Activated CD4-positive, alpha-beta T cell treated with anti-CD3 and anti-CD28 coated beads, Interleukin-2, Interleukin-6, amounts not matched to agents 100 ng/mL and 50 ng/mL, durations not matched to agents 16 hours and 8 hours (primary cell): ENCODE data around the gene ATP2B3.

ENCODE experiments used
- DNase-seq: peaks from one replicate; pipeline ENCODE4 v3.0.0-alpha.2; 2020

ATP2B3 gene

DNA sequence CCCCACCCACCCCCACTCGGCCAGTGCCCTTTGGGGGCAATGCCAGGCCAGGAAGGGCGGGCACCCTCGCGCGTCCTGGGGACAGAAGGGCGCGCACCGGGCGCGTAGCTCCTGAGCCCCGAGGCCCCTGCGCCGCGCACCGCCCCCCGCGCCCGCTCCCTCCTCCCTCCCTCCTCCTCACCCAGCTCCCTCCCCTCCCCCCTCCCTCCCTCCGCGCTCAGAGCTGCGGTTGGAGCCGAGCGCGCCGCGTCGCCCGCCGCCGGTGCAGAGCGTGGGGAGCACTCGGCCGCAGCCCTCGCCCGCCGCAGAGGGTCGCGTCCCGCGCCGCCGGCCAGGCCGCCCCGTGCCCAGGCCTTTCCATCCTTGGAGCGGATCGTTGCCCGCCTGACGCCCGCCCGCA lies at the start of gene ATP2B3:
Gene ATP2B3, plus strand, starts transcription at position 220 of the 400 bp plus-strand sequence. CDS start 18,606 bp downstream, outside the sequence.
- DNase-seq, result no peak

DNA sequence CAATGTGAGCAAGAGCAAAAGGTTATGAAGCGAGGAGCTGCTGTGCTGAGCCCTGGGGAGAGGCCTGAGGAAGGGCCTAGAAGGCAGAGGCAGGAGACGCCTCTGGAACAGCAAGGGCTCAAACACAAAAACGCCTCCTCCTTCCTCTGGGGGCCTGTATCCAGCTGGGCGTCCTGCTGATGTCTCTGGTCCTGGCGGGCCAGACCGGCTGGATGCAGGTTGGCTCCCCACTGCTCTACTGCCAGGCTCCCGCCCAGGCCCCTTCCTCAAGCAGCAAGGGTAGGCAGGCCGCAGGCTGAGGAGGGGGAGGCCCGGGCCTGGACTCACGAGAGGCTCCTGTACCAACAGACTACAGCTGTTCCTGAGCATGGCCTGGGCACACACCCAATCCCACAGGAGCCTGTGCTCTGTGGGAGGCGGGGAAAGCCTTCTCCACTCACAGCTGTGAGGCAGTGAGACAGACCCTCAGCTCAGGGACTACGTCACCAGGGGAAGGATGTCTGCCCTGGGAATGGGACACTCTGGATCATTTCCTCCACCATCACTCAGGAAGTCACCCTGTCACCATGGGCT lies 49.3 kb upstream of the ATP2B3 start:
- DNase-seq, result no peak

DNA sequence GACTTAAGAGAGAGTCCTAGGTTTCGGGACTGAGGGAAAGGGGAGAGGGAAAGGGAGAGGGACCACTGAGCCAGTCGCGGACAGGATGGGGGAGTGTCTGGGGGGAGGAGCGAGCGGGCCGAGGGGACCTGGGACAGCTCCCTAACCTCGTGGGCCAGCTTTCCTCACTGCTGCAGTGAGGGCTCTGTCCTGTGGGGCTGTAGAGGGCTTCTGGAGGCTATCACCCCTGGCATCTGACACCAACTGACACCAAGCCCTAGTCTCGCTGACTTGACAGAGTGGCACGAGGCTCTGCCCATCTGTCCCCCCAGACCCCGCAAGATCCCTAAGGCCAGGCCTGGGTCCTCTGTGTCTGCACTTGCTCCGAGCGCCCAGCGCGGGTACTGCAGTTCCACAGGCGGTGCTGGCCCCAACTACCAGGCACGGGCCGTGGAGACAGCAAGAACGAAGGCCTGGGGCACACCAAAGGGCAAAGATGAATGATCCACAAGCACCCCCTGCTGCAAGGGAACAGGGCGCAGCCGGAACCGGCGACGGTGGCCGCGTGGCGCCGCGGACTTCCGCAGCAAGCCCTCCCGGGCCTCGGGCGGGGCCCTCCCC lies 47.5 kb upstream of the ATP2B3 start:
- DNase-seq, result peak; percentile 34

DNA sequence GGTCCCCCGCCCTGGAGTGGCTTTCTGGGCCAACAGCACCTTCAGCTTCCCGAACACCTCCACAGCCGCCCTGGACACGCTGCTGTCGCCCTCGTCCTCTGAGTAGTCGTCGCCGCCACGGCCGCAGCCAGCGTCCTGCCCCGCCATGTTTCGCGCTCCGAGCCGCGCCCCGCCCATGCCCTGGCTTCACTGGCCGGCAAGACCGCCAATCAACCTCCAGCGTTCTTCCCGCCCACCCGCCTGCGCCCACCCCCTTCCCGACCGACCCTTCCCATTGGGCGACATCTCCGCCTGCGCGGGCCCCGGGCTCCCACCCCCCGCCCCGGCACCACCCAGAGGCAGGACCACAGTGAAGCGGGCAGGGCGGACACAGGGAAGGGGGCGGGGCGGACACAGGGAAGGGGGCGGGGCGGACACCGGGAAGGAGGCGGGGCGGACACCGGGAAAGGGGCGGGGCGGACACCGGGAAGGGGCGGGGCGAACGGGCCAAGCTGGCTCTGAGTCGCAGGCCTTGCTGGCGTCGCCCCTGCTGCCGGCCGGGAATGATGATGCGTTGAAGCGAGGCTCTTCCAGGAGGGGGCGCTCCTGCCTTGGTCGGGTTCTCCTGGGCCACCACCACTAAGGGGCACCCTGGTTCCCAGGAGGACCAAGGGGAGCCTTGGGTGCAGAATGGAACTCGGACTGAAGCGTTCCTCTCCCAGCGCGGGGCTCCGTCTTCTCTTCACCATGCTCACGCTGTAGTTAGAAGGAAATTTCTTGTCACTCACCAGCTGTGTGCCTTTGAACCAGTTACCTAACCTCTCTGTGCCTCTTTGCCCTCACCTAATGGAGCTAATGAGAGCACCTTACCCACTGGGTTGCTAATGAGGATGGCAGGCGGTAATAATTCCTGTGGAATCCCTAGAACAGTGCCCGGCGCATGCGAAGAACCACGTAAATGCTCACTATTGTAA lies 46.8 kb upstream of the ATP2B3 start, which contains the start of gene HAUS7:
Gene HAUS7, minus strand, starts transcription at position 166 of the 953 bp plus-strand sequence. Its CDS starts 19 bp downstream, at position 147.
- peak; percentile 90 for DNase-seq

DNA sequence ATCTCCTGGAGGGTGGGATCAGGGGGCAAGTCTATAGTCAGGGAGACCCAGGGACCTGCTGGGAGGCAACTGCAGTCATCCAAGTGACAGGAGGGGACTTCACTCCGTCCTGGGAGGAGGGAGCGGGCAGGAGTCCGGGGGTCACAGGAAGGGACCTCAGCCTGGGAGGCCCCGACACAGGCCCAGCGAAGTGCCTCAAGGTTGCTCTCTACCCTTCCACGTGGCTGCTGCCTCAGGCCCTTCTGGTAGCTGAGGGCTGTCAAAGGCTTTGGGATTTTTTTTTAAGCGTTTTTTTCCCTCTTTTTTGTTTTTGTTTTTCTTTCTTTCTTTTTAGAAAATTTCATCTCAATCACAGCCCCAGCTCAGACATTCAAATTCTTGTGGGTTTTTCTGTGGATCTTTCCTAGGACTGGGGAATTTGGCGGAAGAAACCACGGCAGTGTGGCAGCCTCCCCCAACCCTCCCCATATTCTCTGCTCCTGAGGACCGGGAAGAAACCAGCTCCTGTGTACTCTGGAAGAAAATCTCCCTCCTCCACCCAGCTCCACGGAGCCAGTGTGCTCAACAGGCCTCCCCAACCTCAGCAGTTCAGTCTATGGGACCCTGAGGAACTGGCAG lies 45.7 kb upstream of the ATP2B3 start:
- DNase-seq, result no peak

DNA sequence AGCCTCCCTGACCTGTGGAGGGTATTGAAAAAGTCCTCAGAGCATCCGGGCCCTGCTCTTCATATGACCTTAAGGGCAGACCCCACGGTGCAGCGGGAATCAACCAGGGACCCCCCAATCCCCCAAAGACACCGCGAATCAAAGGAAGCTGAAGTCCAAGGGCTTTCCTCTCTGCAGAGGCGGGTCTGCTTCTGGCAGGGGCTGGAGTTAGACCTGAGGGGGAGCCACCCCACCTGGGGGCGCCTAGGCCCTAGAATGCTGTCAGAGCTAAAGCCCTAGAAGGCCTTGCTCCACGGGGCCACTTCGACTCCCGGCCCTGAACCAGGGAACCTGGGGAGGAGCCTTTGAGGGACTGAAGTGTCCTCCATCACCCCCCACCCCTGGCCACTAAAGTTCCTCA lies 44.3 kb upstream of the ATP2B3 start:
- DNase-seq, result no peak

DNA sequence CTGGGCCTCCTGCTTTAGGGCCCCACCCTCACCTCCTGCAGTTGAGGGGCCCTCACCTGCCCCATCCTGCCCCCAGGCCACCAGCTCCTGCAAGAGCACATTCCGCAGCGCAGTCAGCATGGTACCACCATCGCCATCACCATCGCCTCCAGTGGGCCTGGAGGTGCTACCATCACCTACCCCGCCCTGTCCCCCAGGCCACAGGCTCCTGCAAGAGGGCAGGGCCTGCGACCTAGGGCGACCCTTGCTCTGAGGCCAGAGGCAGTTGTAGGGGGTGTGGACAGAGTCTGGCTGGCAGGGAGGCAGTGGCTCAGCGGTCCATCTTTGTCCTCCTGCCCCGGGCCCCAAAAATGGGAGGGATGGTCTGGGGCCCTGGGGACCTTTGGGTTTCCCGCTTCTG lies 43.2 kb upstream of the ATP2B3 start:
- DNase-seq, result no peak

DNA sequence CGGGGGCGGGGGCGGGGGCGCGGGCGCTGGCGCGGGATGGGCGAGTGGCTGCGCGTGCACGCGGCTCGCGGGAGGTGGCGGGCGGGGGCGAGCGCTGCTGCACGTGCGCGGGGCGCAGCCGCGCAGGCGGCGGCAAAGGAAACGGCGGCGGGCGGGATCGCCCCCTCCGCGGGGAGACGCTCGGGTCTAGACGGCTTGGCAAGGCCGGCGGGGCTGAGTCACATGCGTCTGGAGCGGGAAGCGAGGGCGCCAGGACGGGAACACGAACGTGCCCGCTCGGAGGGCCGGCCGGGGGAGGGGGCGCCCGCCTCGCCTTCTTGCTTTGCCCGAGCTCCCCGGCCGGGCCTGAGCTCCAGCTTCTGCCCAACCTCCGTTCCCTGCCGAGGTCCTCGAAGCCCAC lies 42.7 kb upstream of the ATP2B3 start:
- DNase-seq, result peak; percentile 23

DNA sequence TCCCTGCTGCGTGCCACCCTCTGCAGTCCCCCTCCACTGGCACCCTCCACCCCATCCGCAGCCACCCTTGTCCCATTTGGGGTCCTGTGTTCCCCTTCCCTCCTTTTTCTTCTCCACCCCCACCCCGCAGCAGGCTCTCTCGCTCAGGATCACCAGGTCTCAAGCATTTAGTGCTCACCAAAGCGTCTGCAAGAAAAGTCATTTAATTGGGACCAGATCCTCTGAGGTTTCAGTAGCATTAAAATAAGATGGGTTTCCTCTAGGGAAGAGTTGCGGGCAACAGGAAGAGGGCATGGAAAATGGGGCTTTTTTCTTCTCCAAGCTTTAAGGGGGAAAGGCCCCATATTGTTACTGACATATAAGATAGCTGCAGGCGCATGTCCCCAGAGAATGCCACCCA lies 42.2 kb upstream of the ATP2B3 start:
- DNase-seq, result no peak

DNA sequence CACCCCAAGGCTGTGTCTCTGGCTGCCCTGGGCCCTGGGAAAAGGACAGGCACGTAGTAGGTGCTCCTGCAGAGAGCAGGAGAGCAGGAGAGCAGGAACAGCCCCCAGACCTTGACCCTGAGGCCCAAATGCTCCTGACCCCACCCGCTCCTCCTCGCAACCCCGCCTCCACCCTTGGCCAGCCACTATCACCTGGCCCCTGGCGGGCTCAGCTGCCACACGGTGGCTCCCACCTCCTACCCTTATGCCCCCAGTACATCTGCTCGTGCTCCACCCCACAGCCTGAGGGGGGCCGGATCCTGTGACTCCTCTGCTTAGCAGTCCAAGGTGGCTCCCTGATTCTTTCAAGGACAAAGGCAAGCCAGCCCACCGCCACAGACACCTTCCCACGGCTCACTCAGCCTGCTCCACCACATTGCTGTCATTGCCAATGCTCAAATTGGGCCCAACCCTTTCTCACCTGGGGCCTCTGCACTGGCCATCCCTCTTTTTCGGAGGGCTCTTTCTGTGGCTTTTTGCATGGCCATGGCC lies 41.6 kb upstream of the ATP2B3 start:
- DNase-seq, result no peak

DNA sequence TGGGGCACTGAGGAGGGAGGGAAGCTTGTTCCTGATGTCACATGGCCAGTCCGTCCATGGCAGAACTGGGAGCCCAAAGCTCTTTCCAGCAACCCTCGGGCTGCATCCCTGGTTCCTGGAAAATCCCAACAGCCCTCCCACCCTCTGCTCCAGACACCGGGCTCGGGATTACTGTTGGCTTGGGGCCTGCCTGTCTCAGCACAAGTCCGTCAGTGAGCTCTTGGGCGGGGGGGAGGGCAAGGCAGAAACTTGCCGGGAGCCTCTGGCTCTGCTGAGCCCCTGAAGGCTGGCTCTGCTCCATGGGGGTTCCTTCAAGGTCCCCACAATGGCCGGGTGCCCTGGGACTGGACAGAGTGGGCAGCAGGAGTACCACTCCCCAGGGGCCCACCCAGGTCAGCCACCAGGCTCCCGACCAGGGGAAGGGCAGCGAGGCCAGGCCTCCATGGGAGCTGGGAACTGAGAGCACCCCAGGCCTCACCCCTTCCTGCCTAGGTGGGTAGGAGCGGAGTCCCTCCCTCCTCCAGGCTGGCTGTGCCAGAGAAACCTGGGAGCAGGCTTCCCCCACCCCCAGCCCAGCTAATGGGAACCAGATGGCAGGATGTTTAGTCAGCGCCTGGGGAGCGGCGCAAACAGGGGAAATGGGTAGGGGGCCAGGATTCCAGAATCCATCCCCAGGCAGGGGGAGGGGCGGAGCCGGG lies 40.6 kb upstream of the ATP2B3 start:
- DNase-seq, result no peak

DNA sequence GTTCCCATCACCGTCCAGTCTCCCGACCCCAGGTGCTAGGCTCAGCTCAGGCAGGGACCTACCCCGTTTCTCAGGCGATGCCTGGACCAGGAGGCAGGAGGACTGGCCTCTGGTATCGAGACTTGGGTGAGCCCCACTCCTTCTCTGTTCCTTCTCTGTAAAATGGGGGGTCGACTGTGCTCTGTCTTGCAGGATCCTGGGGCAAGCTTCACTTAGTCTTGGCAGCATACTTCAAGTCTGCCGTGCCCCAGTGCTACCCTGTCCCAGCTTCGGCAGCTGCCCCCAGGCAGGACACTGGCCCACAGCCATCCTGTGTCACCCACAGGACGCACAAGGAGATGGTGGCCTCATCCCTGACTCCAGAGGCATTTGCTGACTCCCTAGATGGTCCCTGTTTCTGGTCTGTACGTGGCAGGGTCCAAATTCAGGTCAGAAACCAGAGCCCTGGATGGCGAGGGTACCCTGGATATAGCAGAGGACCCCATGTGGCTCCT lies 40.0 kb upstream of the ATP2B3 start:
- DNase-seq, result no peak

DNA sequence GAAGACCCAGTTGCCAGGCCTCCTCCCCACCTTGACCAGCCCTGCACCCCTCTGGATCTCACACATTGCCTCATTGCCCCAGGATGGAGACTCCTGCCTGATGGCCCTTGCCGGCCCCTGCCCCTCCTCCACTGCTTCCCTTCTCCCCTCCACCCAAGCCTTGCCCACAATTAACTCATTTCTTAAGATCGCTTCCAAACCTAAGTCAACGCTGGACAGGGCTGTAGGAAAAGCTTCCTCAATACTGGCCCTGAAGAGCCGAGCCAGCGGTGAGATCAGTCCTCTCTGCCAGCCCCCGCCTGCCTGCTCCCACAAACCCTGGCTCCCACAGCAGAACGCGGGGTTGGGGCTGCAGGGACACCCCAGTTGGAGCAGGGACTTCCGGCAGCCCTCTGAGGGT lies 39.5 kb upstream of the ATP2B3 start:
- DNase-seq, result no peak

DNA sequence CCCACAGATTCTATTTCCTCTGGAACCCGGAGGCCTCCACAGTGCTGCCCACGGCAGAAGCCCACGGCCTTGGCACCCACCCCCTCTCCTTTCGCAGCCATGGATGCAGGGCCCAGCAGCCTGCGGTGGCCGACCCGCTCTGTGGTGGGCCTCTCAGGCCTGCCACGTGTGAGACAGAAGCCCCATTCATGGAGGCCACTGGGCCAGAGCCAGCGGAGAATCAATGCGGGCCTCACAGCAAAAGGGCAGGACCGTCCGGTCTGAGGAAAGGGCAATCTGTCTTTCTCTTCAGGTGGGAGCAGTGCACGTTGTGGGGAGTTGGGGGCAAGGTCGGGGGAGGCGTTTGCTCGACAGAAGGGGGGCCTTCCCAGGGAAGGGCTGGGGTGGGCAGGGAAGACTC lies 38.7 kb upstream of the ATP2B3 start:
- DNase-seq, result no peak

DNA sequence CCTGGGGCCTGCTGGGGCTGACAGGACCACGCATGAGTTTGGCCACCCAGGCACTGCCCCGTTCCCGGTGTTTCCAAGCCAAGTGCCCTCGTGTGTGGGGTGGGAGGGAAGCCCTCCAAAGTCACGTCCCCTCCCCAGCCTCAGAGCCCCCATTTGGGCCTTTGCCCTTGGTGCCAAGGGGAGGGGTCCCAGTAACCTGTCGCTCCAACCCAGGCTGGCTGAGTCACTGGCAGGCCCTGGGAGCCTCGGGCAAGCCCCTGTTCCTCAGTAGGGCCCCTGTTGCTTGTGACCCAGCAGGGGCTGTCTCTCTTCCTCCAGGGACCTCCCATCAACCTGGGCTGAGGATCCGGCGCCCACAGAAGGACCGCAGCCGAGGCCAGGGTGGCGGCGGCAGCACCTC lies 36.4 kb upstream of the ATP2B3 start:
- no peak for DNase-seq

DNA sequence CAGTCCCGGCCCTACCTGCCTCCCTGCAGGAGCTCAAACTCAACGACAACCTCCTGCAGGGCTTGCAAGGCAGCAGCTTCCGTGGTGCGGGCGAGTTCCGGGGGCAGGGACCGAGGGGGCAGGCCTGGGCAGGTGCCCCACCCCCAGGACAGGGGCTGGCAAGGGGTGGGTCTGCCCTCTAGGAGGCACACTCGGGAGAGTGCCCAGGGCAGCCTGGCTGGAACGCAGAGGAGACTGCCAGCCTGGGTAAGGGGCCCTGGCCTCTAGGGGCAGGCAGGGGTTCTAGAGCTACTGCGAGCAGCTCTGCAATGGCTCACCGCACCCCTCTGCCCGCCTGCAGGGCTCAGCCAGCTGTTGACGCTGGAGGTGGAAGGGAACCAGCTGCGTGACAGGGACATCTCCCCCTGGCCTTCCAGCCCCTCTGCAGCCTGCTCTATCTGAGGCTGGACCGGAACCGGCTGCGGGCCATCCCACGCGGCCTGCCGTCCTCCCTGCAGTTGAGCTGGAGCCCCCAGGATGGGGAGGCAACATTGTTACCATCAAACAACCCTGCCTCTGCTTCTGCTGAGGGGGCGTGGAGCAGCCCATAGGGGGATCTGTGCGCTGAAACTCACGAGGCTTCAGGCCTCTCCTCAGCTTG lies 34.9 kb upstream of the ATP2B3 start:
- DNase-seq, result no peak

DNA sequence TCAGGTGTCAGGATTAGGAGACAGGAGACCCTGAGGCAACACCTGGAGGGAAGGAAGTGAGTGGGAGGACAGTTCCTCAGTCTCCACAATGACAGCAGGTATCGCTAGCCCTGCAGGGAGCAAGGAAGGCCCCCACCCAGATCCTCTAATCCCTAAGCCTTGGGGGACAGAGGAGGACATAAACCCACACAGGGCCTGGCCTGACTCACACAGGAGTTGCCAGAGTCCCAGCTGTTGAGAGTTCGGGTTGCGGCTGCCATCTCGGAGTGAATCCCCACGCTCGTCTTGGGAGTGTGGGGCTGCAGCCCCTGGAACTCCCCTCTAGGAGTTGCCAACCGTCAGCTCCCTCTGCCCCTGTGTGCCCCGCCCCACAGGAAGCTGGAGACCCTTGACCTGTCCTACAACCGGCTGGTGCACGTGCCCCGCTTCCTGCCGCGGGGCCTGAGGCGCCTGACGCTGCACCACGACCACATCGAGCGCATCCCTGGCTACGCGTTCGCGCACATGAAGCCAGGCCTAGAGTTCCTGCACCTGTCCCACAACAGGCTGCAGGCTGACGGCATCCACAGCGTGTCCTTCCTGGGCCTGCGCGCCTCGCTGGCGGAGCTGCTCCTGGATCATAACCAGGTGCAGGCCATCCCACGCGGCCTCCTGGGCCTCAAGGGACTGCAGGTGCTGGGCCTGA lies 31.9 kb upstream of the ATP2B3 start:
- no peak for DNase-seq

DNA sequence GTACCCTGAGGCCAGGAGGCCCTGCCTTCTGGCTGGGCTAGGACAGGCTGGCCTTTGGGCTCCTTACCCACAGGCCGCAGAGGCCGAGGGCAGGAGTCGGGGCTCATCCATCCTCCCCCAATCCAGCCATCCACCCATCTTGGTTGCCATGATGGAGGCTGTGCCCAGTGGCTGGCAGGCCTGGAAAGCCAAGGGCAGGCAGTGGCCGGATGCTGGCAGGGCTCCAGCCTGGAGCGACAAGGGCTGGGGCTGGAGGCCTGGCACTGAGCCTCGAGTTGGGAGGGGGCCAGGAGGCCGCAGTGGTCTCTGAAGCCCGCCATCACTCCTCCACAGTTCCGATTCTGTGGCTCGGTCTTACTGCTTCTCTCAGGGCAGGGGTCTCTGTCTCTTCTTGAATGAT lies 31.3 kb upstream of the ATP2B3 start:
- DNase-seq, result no peak

DNA sequence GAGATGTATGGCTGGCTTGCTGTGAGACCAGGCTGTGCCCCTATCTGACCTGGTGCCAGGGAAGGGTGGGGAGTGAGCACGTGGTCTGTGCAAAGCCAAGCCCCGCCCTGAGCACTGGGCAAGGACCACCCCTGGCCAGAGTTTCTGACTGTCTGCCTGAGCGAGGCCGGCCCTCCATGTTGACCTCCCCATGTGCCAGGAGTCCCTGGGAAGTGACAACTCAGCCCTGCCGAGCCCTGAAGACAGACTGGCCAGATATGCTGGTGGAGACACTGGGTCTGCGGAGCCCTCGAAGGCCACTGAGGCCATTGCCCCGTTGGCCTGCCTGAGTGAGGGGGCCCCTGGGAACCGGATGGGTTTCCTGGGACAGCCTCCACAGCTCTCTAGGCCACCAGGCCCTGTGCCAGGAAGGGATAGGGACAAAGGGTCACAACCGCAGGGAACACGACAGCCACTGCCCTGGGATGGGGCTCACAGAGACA lies 29.8 kb upstream of the ATP2B3 start:
- DNase-seq, result no peak

DNA sequence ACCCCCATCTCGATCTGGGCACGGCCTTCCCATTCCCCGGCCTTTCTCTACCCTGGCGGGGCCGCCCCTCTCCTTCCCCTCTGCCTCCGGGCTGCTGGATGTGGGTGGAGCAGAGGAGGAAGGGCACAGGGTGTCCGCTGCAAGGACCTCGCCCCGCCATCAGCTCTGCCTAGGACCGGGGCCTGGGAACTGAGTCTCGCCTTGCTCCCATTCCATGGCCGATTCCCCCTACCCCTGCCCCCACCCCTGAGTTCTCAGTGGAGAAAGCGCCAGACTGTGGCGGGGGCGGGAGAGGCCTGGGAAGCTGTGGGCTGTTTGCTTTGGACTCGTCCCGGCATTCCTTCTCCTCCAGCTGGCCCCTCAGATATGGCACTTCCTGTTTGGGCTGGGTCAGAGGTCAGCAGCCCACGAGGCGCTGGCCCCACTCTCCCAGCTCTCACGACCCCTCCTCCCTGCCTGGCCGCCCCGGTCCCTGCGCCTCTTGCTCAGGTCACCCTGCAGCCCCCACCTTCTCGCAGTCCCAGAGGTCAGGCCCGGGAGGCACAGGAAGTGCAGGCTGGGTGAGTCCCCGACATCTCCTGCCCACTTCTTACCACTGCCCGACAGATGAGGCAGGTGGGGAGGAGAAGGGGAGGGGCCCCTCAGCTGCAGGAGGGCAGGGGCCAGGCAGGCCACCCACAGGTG lies 29.1 kb upstream of the ATP2B3 start:
- no peak for DNase-seq
